ENCODE data around the gene CHSY1. TPM values are rescaled to one million over a fixed set of nuclear protein-coding genes. Genes with fewer than 3 reads are reported as not detected.

CHSY1 gene
- total and polyA plus RNA-seq, 5 donors from 2014 or later = 2.4 to 24.8 (median 2.8) TPM

GRCh38 chr15:101159936-101160815 is 91.7 kb downstream of the CHSY1 start:
- H3K4me3 ChIP-seq (ENCODE audit: low read depth, low read length) = no peak overlapping the region
- DNase-seq (no peak), ATAC-seq (ENCODE audit: low read depth in 2 of 2) (no peak)
- H3K4me1 ChIP-seq (ENCODE audit: control insufficient read depth, insufficient read depth, low read length, poor library complexity, severe bottlenecking) = no peaks in the 10 kb centered on the region
- Mint-ChIP-seq H3K27ac (peak overlapping the region in 1 of 3 donors; percentile 80), H3K36me3 (peaks cover 3% of the 10 kb centered on the region), H3K4me3 (no peak overlapping the region), H3K9me3 (peaks cover 0 to 14% (median 7%) of the 10 kb centered on the region in 7 donors), H3K27me3 (no peaks in the 10 kb centered on the region), H3K4me1 (peaks cover 2 to 14% (median 5%) of the 10 kb centered on the region in 4 donors)
- no peaks in the 10 kb centered on the region for H3K27me3 ChIP-seq (ENCODE audit: control insufficient read depth, insufficient read depth, low read length)
- H3K27ac ChIP-seq (ENCODE audit: insufficient read depth, low read length, poor library complexity, severe bottlenecking) = no peak overlapping the region
- H3K9me3 ChIP-seq (ENCODE audit: control insufficient read depth in 2 of 2, low read length in 2 of 2) = peaks cover 3 to 7% of the 10 kb centered on the region in 2 experiments
- no peaks in the 10 kb centered on the region for H3K36me3 ChIP-seq (ENCODE audit: control insufficient read depth, insufficient read depth, low read length)

GRCh38 chr15:101159096-101159935 is 92.5 kb downstream of the CHSY1 start:
- Mint-ChIP-seq H3K27ac (peak overlapping the region in 1 of 3 donors; percentile 20), H3K36me3 (no peaks in the 10 kb centered on the region), H3K4me3 (no peak overlapping the region), H3K4me1 (peaks cover 2 to 14% (median 5%) of the 10 kb centered on the region in 4 donors), H3K27me3 (no peaks in the 10 kb centered on the region), H3K9me3 (peaks cover 0 to 7% (median 5%) of the 10 kb centered on the region in 7 donors)
- DNase-seq (no peak), ATAC-seq (ENCODE audit: low read depth in 2 of 2) (peak in 1 of 2 donors; percentile 22)
- Histone ChIP-seq H3K4me3 (ENCODE audit: low read depth, low read length) (no peak overlapping the region), H3K36me3 (ENCODE audit: control insufficient read depth, insufficient read depth, low read length) (no peaks in the 10 kb centered on the region), H3K27me3 (ENCODE audit: control insufficient read depth, insufficient read depth, low read length) (no peaks in the 10 kb centered on the region), H3K4me1 (ENCODE audit: control insufficient read depth, insufficient read depth, low read length, poor library complexity, severe bottlenecking) (no peaks in the 10 kb centered on the region), H3K9me3 (ENCODE audit: control insufficient read depth in 2 of 2, low read length in 2 of 2) (peaks cover 0 to under 1% of the 10 kb centered on the region in 2 experiments), H3K27ac (ENCODE audit: insufficient read depth, low read length, poor library complexity, severe bottlenecking) (no peak overlapping the region)

- DNase-seq (peak in 1 of 3 donors; percentile 40), ATAC-seq (ENCODE audit: low read depth in 2 of 2) (no peak)
- Histone ChIP-seq H3K4me1 (ENCODE audit: control insufficient read depth, insufficient read depth, low read length, poor library complexity, severe bottlenecking) (no peaks in the 10 kb centered on the region), H3K4me3 (ENCODE audit: low read depth, low read length) (no peak overlapping the region), H3K36me3 (ENCODE audit: control insufficient read depth, insufficient read depth, low read length) (no peaks in the 10 kb centered on the region), H3K27me3 (ENCODE audit: control insufficient read depth, insufficient read depth, low read length) (no peaks in the 10 kb centered on the region), H3K9me3 (ENCODE audit: control insufficient read depth in 2 of 2, low read length in 2 of 2) (no peaks in the 10 kb centered on the region), H3K27ac (ENCODE audit: insufficient read depth, low read length, poor library complexity, severe bottlenecking) (no peak overlapping the region)
- Mint-ChIP-seq H3K27me3 (no peaks in the 10 kb centered on the region), H3K27ac (peak overlapping the region in 1 of 3 donors; percentile 20), H3K36me3 (no peaks in the 10 kb centered on the region), H3K4me1 (peaks cover 2 to 14% (median 5%) of the 10 kb centered on the region in 4 donors), H3K9me3 (peaks cover 0 to 3% (median 0%) of the 10 kb centered on the region in 7 donors), H3K4me3 (no peak overlapping the region)
Measured at GRCh38 chr15:101158166-101159095, 93.4 kb downstream of the CHSY1 start.

DNA sequence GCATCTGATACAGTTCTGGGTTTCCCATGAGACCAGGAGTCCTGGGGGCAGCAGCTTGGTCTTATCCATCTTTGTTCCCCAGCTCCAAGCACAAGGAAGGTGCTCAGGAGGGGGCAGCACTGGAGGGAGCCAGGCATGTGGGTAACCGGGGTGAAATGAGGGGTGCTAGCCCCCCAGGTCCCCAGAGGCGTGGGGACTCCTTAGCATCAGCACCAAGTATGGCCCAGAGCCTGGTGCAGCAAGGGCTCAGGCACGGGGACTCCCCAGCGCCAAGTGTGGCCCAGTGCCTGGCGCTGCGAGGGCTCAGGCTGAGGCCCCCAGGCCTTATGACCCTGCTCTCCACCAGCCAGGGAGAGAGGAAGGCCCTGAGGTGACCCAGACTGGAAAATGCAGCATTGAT is 94.1 kb downstream of the CHSY1 start:
- DNase-seq = no peak
- H3K27ac Mint-ChIP-seq = no peak overlapping the region

GRCh38 chr15:101156509-101157159 is 95.2 kb downstream of the CHSY1 start:
- ATAC-seq (ENCODE audit: low read depth in 2 of 2) = no peak
- Histone ChIP-seq H3K36me3 (ENCODE audit: control insufficient read depth, insufficient read depth, low read length) (no peaks in the 10 kb centered on the region), H3K27ac (ENCODE audit: insufficient read depth, low read length, poor library complexity, severe bottlenecking) (no peak overlapping the region), H3K4me1 (ENCODE audit: control insufficient read depth, insufficient read depth, low read length, poor library complexity, severe bottlenecking) (no peaks in the 10 kb centered on the region), H3K9me3 (ENCODE audit: control insufficient read depth in 2 of 2, low read length in 2 of 2) (no peaks in the 10 kb centered on the region), H3K4me3 (ENCODE audit: low read depth, low read length) (no peak overlapping the region), H3K27me3 (ENCODE audit: control insufficient read depth, insufficient read depth, low read length) (no peaks in the 10 kb centered on the region)
- DNase-seq = no peak
- Mint-ChIP-seq H3K36me3 (no peaks in the 10 kb centered on the region), H3K9me3 (no peaks in the 10 kb centered on the region), H3K4me3 (no peak overlapping the region), H3K4me1 (peaks cover 2 to 11% (median 5%) of the 10 kb centered on the region in 4 donors), H3K27ac (no peak overlapping the region), H3K27me3 (no peaks in the 10 kb centered on the region)

More for the DNA sequence above, 94.1 kb downstream of the CHSY1 start:
- Histone ChIP-seq H3K27ac (ENCODE audit: insufficient read depth, low read length, poor library complexity, severe bottlenecking) (no peak overlapping the region), H3K4me3 (ENCODE audit: low read depth, low read length) (no peak overlapping the region), H3K4me1 (ENCODE audit: control insufficient read depth, insufficient read depth, low read length, poor library complexity, severe bottlenecking) (no peaks in the 10 kb centered on the region), H3K36me3 (ENCODE audit: control insufficient read depth, insufficient read depth, low read length) (no peaks in the 10 kb centered on the region), H3K9me3 (ENCODE audit: control insufficient read depth in 2 of 2, low read length in 2 of 2) (no peaks in the 10 kb centered on the region), H3K27me3 (ENCODE audit: control insufficient read depth, insufficient read depth, low read length) (no peaks in the 10 kb centered on the region)
- no peak overlapping the region for H3K4me3 Mint-ChIP-seq
- no peaks in the 10 kb centered on the region for H3K27me3 Mint-ChIP-seq
- ATAC-seq (ENCODE audit: low read depth in 2 of 2) = no peak
- H3K4me1 Mint-ChIP-seq = peaks cover 2 to 14% (median 5%) of the 10 kb centered on the region in 4 donors
- peaks cover 0 to 3% (median 0%) of the 10 kb centered on the region in 7 donors for H3K9me3 Mint-ChIP-seq
- H3K36me3 Mint-ChIP-seq = no peaks in the 10 kb centered on the region

DNA sequence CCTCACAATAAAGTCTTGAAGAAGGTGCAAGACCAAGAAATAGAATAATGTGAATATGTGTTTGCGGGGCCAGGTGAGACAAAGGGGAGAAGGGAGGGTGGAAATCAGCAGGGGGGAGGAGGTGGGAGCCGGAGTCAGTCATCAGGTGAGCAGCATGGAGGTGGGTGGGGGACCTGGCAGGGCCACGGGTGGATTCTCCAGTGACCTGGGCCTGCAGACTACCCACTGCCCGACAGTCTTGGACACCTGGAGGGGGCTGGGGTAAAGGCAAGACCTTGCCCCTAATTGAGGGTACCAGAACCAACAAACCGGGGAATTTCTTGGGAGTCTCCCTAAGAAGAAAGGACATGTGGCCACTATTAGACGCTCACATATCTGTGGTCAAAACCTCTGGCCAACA is 95.8 kb downstream of the CHSY1 start:
- H3K4me1 Mint-ChIP-seq = peaks cover 3 to 13% (median 7%) of the 10 kb centered on the region in 4 donors
- H3K4me1 ChIP-seq (ENCODE audit: control insufficient read depth, insufficient read depth, low read length, poor library complexity, severe bottlenecking) = no peaks in the 10 kb centered on the region
- no peaks in the 10 kb centered on the region for H3K9me3 ChIP-seq (ENCODE audit: control insufficient read depth in 2 of 2, low read length in 2 of 2)
- H3K36me3 Mint-ChIP-seq = no peaks in the 10 kb centered on the region
- H3K9me3 Mint-ChIP-seq = no peaks in the 10 kb centered on the region
- no peak overlapping the region for H3K4me3 Mint-ChIP-seq
- H3K27me3 ChIP-seq (ENCODE audit: control insufficient read depth, insufficient read depth, low read length) = no peaks in the 10 kb centered on the region
- DNase-seq (no peak), ATAC-seq (ENCODE audit: low read depth in 2 of 2) (no peak)
- H3K27ac ChIP-seq (ENCODE audit: insufficient read depth, low read length, poor library complexity, severe bottlenecking) = no peak overlapping the region
- H3K27me3 Mint-ChIP-seq = no peaks in the 10 kb centered on the region
- H3K36me3 ChIP-seq (ENCODE audit: control insufficient read depth, insufficient read depth, low read length) = no peaks in the 10 kb centered on the region
- H3K4me3 ChIP-seq (ENCODE audit: low read depth, low read length) = no peak overlapping the region
- H3K27ac Mint-ChIP-seq = no peak overlapping the region

Data from CD4-positive, CD25-positive, alpha-beta regulatory T cell (primary cell).